Neuronal stem cell (in vitro differentiated cells): ENCODE data around the gene GSTP1.

Experiments used
- DNase-seq: peaks from one replicate; pipeline ENCODE4 v3.0.0-alpha.2; 2013; ENCODE audit warnings: low spot score
- H2AFZ ChIP-seq: one replicate; pipeline ENCODE4 v1.6.1; 2013; ENCODE audit warnings: mild to moderate bottlenecking, low read length, inconsistent platforms
- H2AK5ac ChIP-seq: 2 replicates; pipeline ENCODE4 v1.6.1; 2013; ENCODE audit warnings: low read depth, mild to moderate bottlenecking, inconsistent platforms, low read length, moderate library complexity, mixed read lengths
- H2BK120ac ChIP-seq: 2 replicates; pipeline ENCODE4 v1.6.1; 2013; ENCODE audit warnings: low read depth, mild to moderate bottlenecking, inconsistent platforms, low read length, moderate library complexity, mixed read lengths
- H2BK12ac ChIP-seq: one replicate; pipeline ENCODE4 v1.6.1; 2013; ENCODE audit warnings: low read length, inconsistent platforms
- H2BK15ac ChIP-seq: 2 replicates; pipeline ENCODE4 v1.6.1; 2013; ENCODE audit warnings: mild to moderate bottlenecking, low read length, inconsistent platforms, mixed read lengths
- H2BK5ac ChIP-seq: one replicate; pipeline ENCODE4 v1.6.1; 2013; ENCODE audit warnings: inconsistent platforms, mild to moderate bottlenecking, low read length, moderate library complexity
- H3K14ac ChIP-seq: one replicate; pipeline ENCODE4 v1.6.1; 2013; ENCODE audit warnings: low read length, inconsistent platforms
- H3K18ac ChIP-seq: 2 replicates; pipeline ENCODE4 v1.6.1; 2013; ENCODE audit warnings: low read length, inconsistent platforms
- H3K23ac ChIP-seq: 2 replicates; pipeline ENCODE4 v1.6.1; 2013; ENCODE audit warnings: low read depth, mild to moderate bottlenecking, mixed read lengths, low read length, inconsistent platforms; ENCODE audit not compliant: poor library complexity
- H3K27ac ChIP-seq: replicated peaks from 3 replicates; pipeline ENCODE4 v1.5.1; 2013; ENCODE audit warnings: low read length, inconsistent platforms
- H3K27me3 ChIP-seq, 3 experiments: 2 replicates each; pipeline ENCODE4 v1.6.1; 2013; ENCODE audit warnings: low read length in 3 of 3, mild to moderate bottlenecking in 2 of 3, inconsistent platforms in 1 of 3, low read depth in 1 of 3, mixed read lengths in 1 of 3, moderate library complexity in 1 of 3; ENCODE audit not compliant: control insufficient read depth in 3 of 3, insufficient read depth in 3 of 3
- H3K36me3 ChIP-seq, 2 donors: replicated peaks in 1 of 2; 2 replicates each; pipeline ENCODE4 v1.6.1; 2013; ENCODE audit warnings: low read length in 2 of 2; ENCODE audit not compliant: control insufficient read depth in 2 of 2, insufficient read depth in 2 of 2
- H3K4ac ChIP-seq: 2 replicates; pipeline ENCODE4 v1.6.1; 2013; ENCODE audit warnings: inconsistent platforms, mild to moderate bottlenecking, low read length, moderate library complexity
- H3K4me1 ChIP-seq, 2 donors: 1 replicate in 1 of 2; 2 replicates in 1 of 2; pipeline ENCODE4 v1.6.1; 2013; ENCODE audit warnings: low read length in 2 of 2, low read depth in 1 of 2; ENCODE audit not compliant: control insufficient read depth in 2 of 2, insufficient read depth in 1 of 2
- H3K4me2 ChIP-seq: one replicate; pipeline ENCODE4 v1.6.1; 2013; ENCODE audit warnings: mild to moderate bottlenecking, low read length, inconsistent platforms; ENCODE audit not compliant: insufficient read depth, poor library complexity, severe bottlenecking
- H3K4me3 ChIP-seq, 2 donors: 2 replicates each; pipeline ENCODE4 v1.5.1; 2013; ENCODE audit warnings: low read length in 2 of 2, mild to moderate bottlenecking in 2 of 2, inconsistent platforms in 1 of 2, moderate library complexity in 1 of 2
- H3K79me1 ChIP-seq: one replicate; pipeline ENCODE4 v1.6.1; 2013; ENCODE audit warnings: low read depth, mild to moderate bottlenecking, inconsistent platforms, low read length, moderate library complexity
- H3K9ac ChIP-seq: one replicate; pipeline ENCODE4 v1.6.1; 2013; ENCODE audit warnings: mild to moderate bottlenecking, low read depth, low read length, inconsistent platforms; ENCODE audit not compliant: poor library complexity
- H3K9me3 ChIP-seq, 2 donors: replicated peaks in 1 of 2; 2 replicates each; pipeline versions ENCODE3 to v1.6.1; 2013; ENCODE audit warnings: low read length in 2 of 2, mild to moderate bottlenecking in 2 of 2, inconsistent platforms in 1 of 2, low read depth in 1 of 2, mixed read lengths in 1 of 2, moderate library complexity in 1 of 2; ENCODE audit not compliant: control insufficient read depth in 2 of 2, insufficient read depth in 1 of 2
- H4K8ac ChIP-seq: one replicate; pipeline ENCODE4 v1.6.1; 2013; ENCODE audit warnings: low read depth, mild to moderate bottlenecking, inconsistent platforms, low read length, moderate library complexity
- H4K91ac ChIP-seq: one replicate; pipeline ENCODE4 v1.6.1; 2013; ENCODE audit warnings: low read length, low read depth, mild to moderate bottlenecking, inconsistent platforms; ENCODE audit not compliant: poor library complexity
- WGBS, 2 donors: extraction: QIAGEN DNeasy Blood & Tissue Kit; methylation state at CpG; one replicate each; pipeline ENCODE4 v1.1.7; 2013; ENCODE audit warnings: missing lambda C conversion rate in 2 of 2, mixed read lengths in 1 of 2; ENCODE audit not compliant: insufficient read length in 2 of 2, insufficient replicate concordance in 1 of 2; ENCODE audit errors: extremely low coverage in 2 of 2; 5-methylcytosine and 5-hydroxymethylcytosine counted together

The GSTP1 gene

GRCh38 chr11:67538823-67539505 lies 44.6 kb upstream of the GSTP1 start:
- no peak for DNase-seq
- H3K4me1 ChIP-seq = peaks cover 0 to 3% of the 10 kb centered on the region in 2 donors
- H3K36me3 ChIP-seq = no peaks in the 10 kb centered on the region
- no CpG with 5 or more reads among the region's 10 CpGs for WGBS, 2 donors
- H2BK12ac ChIP-seq = no peak overlapping the region
- H4K91ac ChIP-seq = no peak overlapping the region
- H3K27ac ChIP-seq = no peak overlapping the region
- H3K18ac ChIP-seq = no peak overlapping the region
- no peak overlapping the region for H2AFZ ChIP-seq
- H3K27me3 ChIP-seq = no peaks in the 10 kb centered on the region
- H3K9me3 ChIP-seq = peaks cover 2 to 13% of the 10 kb centered on the region in 2 donors
- H2AK5ac ChIP-seq = no peak overlapping the region
- H2BK15ac ChIP-seq = no peak overlapping the region
- no peak overlapping the region for H3K14ac ChIP-seq
- H4K8ac ChIP-seq = no peak overlapping the region
- no peak overlapping the region for H2BK120ac ChIP-seq
- H2BK5ac ChIP-seq = no peak overlapping the region
- H3K4me3 ChIP-seq = no peak overlapping the region
- H3K79me1 ChIP-seq = no peaks in the 10 kb centered on the region
- H3K4me2 ChIP-seq = no peak overlapping the region
- H3K4ac ChIP-seq = no peak overlapping the region
- H3K23ac ChIP-seq = no peak overlapping the region
- H3K9ac ChIP-seq = no peak overlapping the region

DNA sequence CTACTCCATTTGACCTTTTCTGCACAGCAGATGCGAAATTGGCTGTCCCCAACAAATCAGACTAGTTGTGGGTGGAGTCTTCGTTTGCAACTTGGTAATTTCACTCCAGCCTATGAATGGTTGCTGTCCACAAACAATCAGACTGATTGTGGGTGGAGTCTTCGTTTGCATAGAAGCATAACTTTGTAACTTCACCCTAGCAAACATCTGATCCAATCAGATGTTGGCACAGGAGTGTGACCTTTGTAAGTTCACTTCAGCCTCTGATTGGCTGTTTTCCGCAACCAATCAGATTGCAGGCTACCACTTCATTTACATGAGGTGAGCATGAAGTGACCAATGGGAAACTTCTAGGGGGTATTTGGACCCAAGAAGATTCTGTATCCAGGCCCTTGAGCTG lies 44.1 kb upstream of the GSTP1 start:
- no peaks in the 10 kb centered on the region for H3K79me1 ChIP-seq
- no peak overlapping the region for H3K27ac ChIP-seq
- H4K8ac ChIP-seq = no peak overlapping the region
- H2BK120ac ChIP-seq = no peak overlapping the region
- H3K9me3 ChIP-seq = peaks cover under 1 to 7% of the 10 kb centered on the region in 2 donors
- no peak overlapping the region for H3K9ac ChIP-seq
- H2BK5ac ChIP-seq = no peak overlapping the region
- no CpG with 5 or more reads among the region's 4 CpGs for WGBS, 2 donors
- no peaks in the 10 kb centered on the region for H3K27me3 ChIP-seq
- no peak overlapping the region for H2AFZ ChIP-seq
- DNase-seq = no peak
- H3K4me3 ChIP-seq = no peak overlapping the region
- no peak overlapping the region for H3K18ac ChIP-seq
- no peak overlapping the region for H2BK15ac ChIP-seq
- H3K4me2 ChIP-seq = no peak overlapping the region
- no peak overlapping the region for H3K14ac ChIP-seq
- no peak overlapping the region for H2BK12ac ChIP-seq
- no peak overlapping the region for H3K4ac ChIP-seq
- H3K36me3 ChIP-seq = no peaks in the 10 kb centered on the region
- H4K91ac ChIP-seq = no peak overlapping the region
- no peak overlapping the region for H3K23ac ChIP-seq
- H3K4me1 ChIP-seq = peaks cover 0 to 3% of the 10 kb centered on the region in 2 donors
- no peak overlapping the region for H2AK5ac ChIP-seq

- H2BK12ac ChIP-seq = no peak overlapping the region
- peak overlapping the region; percentile 34 for H3K23ac ChIP-seq
- no peak overlapping the region for H4K91ac ChIP-seq
- H3K4ac ChIP-seq = no peak overlapping the region
- no CpG with 5 or more reads among the region's 6 CpGs for WGBS, 2 donors
- H2BK120ac ChIP-seq = no peak overlapping the region
- H3K27ac ChIP-seq = no peak overlapping the region
- DNase-seq = no peak
- peaks cover 0 to 6% (median 0%) of the 10 kb centered on the region in 3 experiments for H3K27me3 ChIP-seq
- H3K36me3 ChIP-seq = no peaks in the 10 kb centered on the region
- H4K8ac ChIP-seq = no peak overlapping the region
- H3K4me2 ChIP-seq = no peak overlapping the region
- H3K18ac ChIP-seq = peak overlapping the region; percentile 81
- no peak overlapping the region for H3K4me3 ChIP-seq
- H2AK5ac ChIP-seq = peak overlapping the region; percentile 90
- no peak overlapping the region for H2AFZ ChIP-seq
- no peak overlapping the region for H2BK5ac ChIP-seq
- H3K9me3 ChIP-seq = no peaks in the 10 kb centered on the region
- no peak overlapping the region for H2BK15ac ChIP-seq
- H3K79me1 ChIP-seq = no peaks in the 10 kb centered on the region
- peak overlapping the region; percentile 58 for H3K14ac ChIP-seq
- peaks cover 0 to 3% of the 10 kb centered on the region in 2 donors for H3K4me1 ChIP-seq
- no peak overlapping the region for H3K9ac ChIP-seq
Measured at GRCh38 chr11:67541198-67541597, 42.4 kb upstream of the GSTP1 start.

- Histone ChIP-seq H3K27ac (no peak overlapping the region), H2BK12ac (no peak overlapping the region), H2BK5ac (no peak overlapping the region), H2BK120ac (peak overlapping the region; percentile 69), H3K36me3 (no peaks in the 10 kb centered on the region), H3K23ac (no peak overlapping the region), H2BK15ac (no peak overlapping the region), H3K4me2 (no peak overlapping the region), H3K18ac (no peak overlapping the region), H2AK5ac (no peak overlapping the region), H3K4me3 (no peak overlapping the region), H4K8ac (no peak overlapping the region), H3K27me3 (peaks cover 0 to 10% (median 0%) of the 10 kb centered on the region in 3 experiments), H3K79me1 (no peaks in the 10 kb centered on the region), H4K91ac (no peak overlapping the region), H2AFZ (no peak overlapping the region), H3K4me1 (peaks cover 0 to 3% of the 10 kb centered on the region in 2 donors), H3K4ac (no peak overlapping the region), H3K9ac (no peak overlapping the region), H3K9me3 (no peaks in the 10 kb centered on the region), H3K14ac (no peak overlapping the region)
- no CpG with 5 or more reads among the region's 3 CpGs for WGBS, 2 donors
- no peak for DNase-seq
Measured at GRCh38 chr11:67542169-67542568, 41.4 kb upstream of the GSTP1 start.
